ENCODE results near the gene COX5A. TPM values are rescaled to one million over a fixed set of nuclear protein-coding genes. Genes with fewer than 3 reads are reported as not detected.

Gene COX5A
- total RNA-seq, 1 experiment from 2014 or later, result 307 TPM

GRCh38 chr15:74957476-74958035 is 19.7 kb upstream of the COX5A start:
- Histone ChIP-seq H3K79me2 (ENCODE audit: insufficient read depth, low read length) (no peaks in the 10 kb centered on the region; the same call in 1 of the 2 replicates), H2AFZ (ENCODE audit: low read depth, low read length, poor library complexity, severe bottlenecking) (peak overlapping the region; percentile 83), H3K9me3 (ENCODE audit: control insufficient read depth in 1 of 2, insufficient read depth in 1 of 2, low read depth in 1 of 2, low read length in 2 of 2) (no peaks in the 10 kb centered on the region), H3K36me3 (ENCODE audit: control insufficient read depth in 1 of 2, insufficient read depth in 2 of 2, low read length in 2 of 2) (no peaks in the 10 kb centered on the region), H3K27me3 (ENCODE audit: insufficient read depth, low read length) (no peaks in the 10 kb centered on the region), H3K9me2 (ENCODE audit: insufficient read depth) (no peaks in the 10 kb centered on the region), H3K4me1 (ENCODE audit: control insufficient read depth in 1 of 2, insufficient read depth in 2 of 2, low read length in 2 of 2) (peaks cover 23 to 70% of the 10 kb centered on the region in 2 experiments), H3K9ac (ENCODE audit: low read length) (peak overlapping the region; percentile 89), H3K4me3 (replicated peaks in 1 of 2; ENCODE audit: low read depth in 1 of 2, low read length in 2 of 2) (peak overlapping the region; percentile 62 to 82), H3K27ac (ENCODE audit: low read depth, low read length) (peak overlapping the region; percentile 98), H3K4me2 (ENCODE audit: low read length) (peak overlapping the region; percentile 100), H4K20me1 (ENCODE audit: insufficient read depth) (no peaks in the 10 kb centered on the region)
- intact Hi-C loops (cut with micrococcal nuclease), result no loop called here
- TF ChIP-seq CEBPB (IDR thresholded peaks at IDR 0.05; ENCODE audit: low read depth) (no peak), REST (IDR thresholded peaks at IDR 0.05; ENCODE audit: low read depth) (no peak)
- POLR2A ChIA-PET, result interaction anchor here (1.1 to 1.3 kb wide), 2 partner anchors 37 to 495 kb away, joined by 3 read pairs; partner anchors contain the start of gene SCAMP5
- CTCF ChIA-PET, result interaction anchor here (1.0 to 1.9 kb wide), 5 partner anchors 9 to 244 kb away, joined by 3 to 6 read pairs (median 5); partner anchors contain the start of gene C15orf39
- ATAC-seq (no peak), DNase-seq (ENCODE audit: low read depth, low spot score) (no peak)
- no TSS peak for BruUV-seq (replicated peaks)
- RAD21 ChIA-PET (ENCODE audit: low non-redundant PET in 1 of 2, low total read pairs in 2 of 2, uncharacterized antibody in 2 of 2, unreplicated experiment in 2 of 2), result interaction anchor here in 1 of 2 experiments (1.2 kb wide), 1 partner anchor 30 kb away, joined by 3 read pairs; no protein-coding TSS in a partner anchor
